ENCODE data around the gene B3GAT1.

DNA sequence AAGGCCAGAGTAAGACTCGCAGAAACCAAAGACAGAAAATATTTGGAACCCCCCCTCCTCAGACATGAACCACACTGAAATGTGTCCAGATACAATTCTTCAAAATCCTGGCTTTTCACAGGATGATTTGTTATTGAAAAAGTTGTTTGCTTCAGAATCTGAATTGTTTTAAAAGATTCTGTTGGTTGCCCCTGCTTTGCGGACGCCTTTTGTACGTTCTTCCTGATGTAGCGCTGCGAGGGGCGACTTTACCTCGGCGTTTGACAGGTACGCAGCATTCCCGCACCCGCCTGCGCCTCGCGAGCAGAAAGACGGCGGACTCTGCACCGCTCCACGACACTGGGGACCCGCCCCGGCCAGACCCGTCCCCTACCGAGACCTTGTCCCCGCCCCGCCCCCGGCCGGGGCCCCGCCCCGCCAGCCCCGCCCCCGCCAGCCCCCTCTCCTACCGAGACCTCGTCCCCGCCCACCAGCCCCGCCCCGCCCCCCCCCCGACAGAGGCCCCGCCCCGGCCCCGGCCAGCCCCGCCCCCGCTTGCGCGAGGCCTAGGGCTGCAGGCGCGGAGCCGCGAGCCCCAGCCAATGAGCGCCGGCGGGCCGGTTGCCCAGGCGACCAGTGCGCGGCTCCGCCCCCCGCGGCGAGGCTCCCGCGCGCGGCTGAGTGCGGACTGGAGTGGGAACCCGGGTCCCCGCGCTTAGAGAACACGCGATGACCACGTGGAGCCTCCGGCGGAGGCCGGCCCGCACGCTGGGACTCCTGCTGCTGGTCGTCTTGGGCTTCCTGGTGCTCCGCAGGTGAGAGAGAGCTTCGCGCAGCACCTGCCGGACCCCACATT, 80.5 kb downstream of the B3GAT1 start, which contains the start of gene GLB1L2:
- TF ChIP-seq CTCF (IDR thresholded peaks at IDR 0.05) (no peak), POLR2A (IDR thresholded peaks at IDR 0.05) (no peak)

All from breast epithelium (tissue), 3 donors.